Esophagus mucosa (tissue), 1 donor: ENCODE data around the gene VDR. TPM values are rescaled to one million over a fixed set of nuclear protein-coding genes. Genes with fewer than 3 reads are reported as not detected.
A peak's percentile ranks its signal among the peaks of the same experiment; 100 is the strongest.
"Not testable (repeated sequence)": the region's sequence is repeated elsewhere in the genome, so short reads cannot be mapped to it uniquely, and the experiment has no call there.

Experiments
- ATAC-seq: fragments of 200-7000 bp; cut with Tn5 transposase; one replicate; pipeline ENCODE4 v1.9.1; 2020
- total RNA-seq: library from RNA; stranded (reverse); gene quantifications from one replicate; pipeline ENCODE4 v1.2.4, GENCODE V29; 2023
- donor health status: DM: yes; HTN: yes; CAD: no.

Gene VDR
- total RNA-seq, 1 donor from 2014 or later: 18.0 TPM

GRCh38 chr12:47845081-47845480 is 59.7 kb downstream of the VDR start:
- peak; percentile 2 for ATAC-seq

GRCh38 chr12:47844264-47845019 is 60.4 kb downstream of the VDR start:
- peak; percentile 67 for ATAC-seq

- no peak for ATAC-seq
Observed at GRCh38 chr12:47843226-47843980, 61.4 kb downstream of the VDR start.

- not testable (repeated sequence) for ATAC-seq
Observed at GRCh38 chr12:47842543-47842942, 62.3 kb downstream of the VDR start.

- no peak for ATAC-seq
Observed at GRCh38 chr12:47841910-47842309, 62.9 kb downstream of the VDR start.

- no peak for ATAC-seq
Observed at GRCh38 chr12:47841501-47841900, 63.3 kb downstream of the VDR start.

- ATAC-seq: no peak
Observed at GRCh38 chr12:47840571-47840970, 64.2 kb downstream of the VDR start.

- no peak for ATAC-seq
Observed at GRCh38 chr12:47839214-47839876, 65.4 kb downstream of the VDR start.

GRCh38 chr12:47838286-47838931 is 66.4 kb downstream of the VDR start:
- peak; percentile 5 for ATAC-seq

- peak; percentile 69 for ATAC-seq
Observed at GRCh38 chr12:47837190-47838171, 67.3 kb downstream of the VDR start.

GRCh38 chr12:47835831-47836155 is 69.0 kb downstream of the VDR start:
- no peak for ATAC-seq

GRCh38 chr12:47835006-47835830 is 69.6 kb downstream of the VDR start:
- ATAC-seq: no peak

GRCh38 chr12:47834199-47834903 is 70.4 kb downstream of the VDR start:
- no peak for ATAC-seq

GRCh38 chr12:47833591-47834012 is 71.2 kb downstream of the VDR start:
- no peak for ATAC-seq

- peak; percentile 11 for ATAC-seq
Observed at GRCh38 chr12:47832263-47832933, 72.4 kb downstream of the VDR start.

GRCh38 chr12:47829584-47829983 is 75.2 kb downstream of the VDR start:
- ATAC-seq: no peak

- peak; percentile 79 for ATAC-seq
Observed at GRCh38 chr12:47828976-47829482, 75.8 kb downstream of the VDR start.

GRCh38 chr12:47828008-47828975 is 76.5 kb downstream of the VDR start:
- no peak for ATAC-seq
